Endothelial cell of umbilical vein (primary cell): ENCODE results near the gene CD109. TPM values are rescaled to one million over a fixed set of nuclear protein-coding genes. Genes with fewer than 3 reads are reported as not detected.

Experiments used
- BruUV-seq: library from RNA; stranded (reverse); fragments of 400-500 nt; replicated peaks from 2 replicates; lab custom pipeline; 2021; lab: Mats Ljungman, UMichigan
- CTCF ChIA-PET: fragments of 300-600, 350-600 bp; sonication (Branson Sonifier 250); formaldehyde crosslinking; loops from one replicate; lab custom pipeline; 2021; ENCODE audit warnings: antibody characterized with exemption, inconsistent platforms; lab: Charles Lee
- POLR2A ChIA-PET: fragments of 300-600, 350-600 bp; sonication (Branson Sonifier 250); formaldehyde crosslinking; loops from one replicate; lab custom pipeline; 2021; ENCODE audit warnings: antibody characterized with exemption, inconsistent platforms; lab: Charles Lee
- DNase-seq: peaks from one replicate; pipeline ENCODE4 v3.0.0-alpha.2; 2011; ENCODE audit warnings: low read depth, low spot score
- FAIRE-seq: peaks from 2 replicates; lab custom pipeline; 2011; peaks lifted over from hg19 to GRCh38; lab: Jason Lieb, UNC
- H2AFZ ChIP-seq: 2 replicates; pipeline ENCODE4 v1.6.0; 2012; ENCODE audit warnings: low read depth, low read length, control low read depth, inconsistent platforms
- H3K27ac ChIP-seq: 2 replicates; pipeline ENCODE4 v1.5.1; 2011; ENCODE audit warnings: low read depth, mild to moderate bottlenecking, control low read depth, low read length, moderate library complexity; ENCODE audit not compliant: insufficient read depth
- H3K27me3 ChIP-seq, 2 experiments: 2 replicates each; pipeline versions ENCODE4 v1.6.0 to v1.6.1; 2011; ENCODE audit warnings: low read length in 2 of 2, mixed read lengths in 1 of 2; ENCODE audit not compliant: control insufficient read depth in 2 of 2, insufficient read depth in 2 of 2
- H3K36me3 ChIP-seq, 2 experiments: 2 replicates in 1 of 2; 3 replicates in 1 of 2; pipeline ENCODE4 v1.5.1; 2011; ENCODE audit warnings: low read length in 2 of 2, mild to moderate bottlenecking in 1 of 2, moderate library complexity in 1 of 2; ENCODE audit not compliant: control insufficient read depth in 2 of 2, insufficient read depth in 2 of 2; ENCODE audit errors: extremely low read depth in 1 of 2
- H3K4me1 ChIP-seq: 3 replicates; pipeline ENCODE4 v1.5.1; 2011; ENCODE audit warnings: mild to moderate bottlenecking, low read length; ENCODE audit not compliant: control insufficient read depth, insufficient read depth; ENCODE audit errors: extremely low read depth
- H3K4me2 ChIP-seq: 2 replicates; pipeline ENCODE4 v1.6.1; 2011; ENCODE audit warnings: low read length, control low read depth, mixed read lengths; ENCODE audit not compliant: insufficient read depth
- H3K4me3 ChIP-seq, 3 experiments: fragments of 200-600 bp in 1 of 3; sonication (generic), shearing (Covaris generic) in 1 of 3; replicated peaks in 1 of 3; 2 replicates each; pipeline ENCODE4 v1.5.1; 2011 to 2016; ENCODE audit warnings: control low read depth in 3 of 3, low read length in 3 of 3, mild to moderate bottlenecking in 2 of 3, inconsistent platforms in 1 of 3, low read depth in 1 of 3, moderate library complexity in 1 of 3; ENCODE audit not compliant: insufficient read depth in 1 of 3
- H3K79me2 ChIP-seq: 2 replicates; pipeline ENCODE4 v1.6.0; 2012; ENCODE audit warnings: low read length, inconsistent platforms; ENCODE audit not compliant: control insufficient read depth, insufficient read depth
- H3K9ac ChIP-seq: replicated peaks from 2 replicates; pipeline ENCODE3; 2011; ENCODE audit warnings: low read length, control low read depth; ENCODE audit not compliant: insufficient read depth; ENCODE audit errors: extremely low read depth
- H3K9me1 ChIP-seq: replicated peaks from 3 replicates; pipeline ENCODE4 v1.6.0; 2011; ENCODE audit warnings: mild to moderate bottlenecking, low read length; ENCODE audit not compliant: control insufficient read depth, insufficient read depth; ENCODE audit errors: extremely low read depth
- H3K9me3 ChIP-seq: replicated peaks from 2 replicates; pipeline ENCODE4 v1.5.1; 2012; ENCODE audit warnings: low read length, inconsistent platforms; ENCODE audit not compliant: control insufficient read depth, insufficient read depth
- H4K20me1 ChIP-seq: replicated peaks from 2 replicates; pipeline ENCODE3; 2011; ENCODE audit warnings: mild to moderate bottlenecking, low read length; ENCODE audit not compliant: control insufficient read depth, insufficient read depth; ENCODE audit errors: extremely low read depth
- CTCF ChIP-seq, 2 donors: IDR thresholded peaks; 1 replicate in 1 of 2; 2 replicates in 1 of 2; pipeline ENCODE4 v1.5.1; 2011; ENCODE audit warnings: low read length in 2 of 2, mild to moderate bottlenecking in 2 of 2, moderate library complexity in 2 of 2, control low read depth in 1 of 2, inconsistent platforms in 1 of 2, low read depth in 1 of 2; ENCODE audit not compliant: insufficient read depth in 1 of 2; ENCODE audit errors: extremely low read depth in 1 of 2
- EZH2 ChIP-seq: IDR thresholded peaks from 2 replicates; pipeline ENCODE4 v1.6.1; 2012; ENCODE audit warnings: borderline replicate concordance, low read depth, mild to moderate bottlenecking, moderate library complexity, low read length, inconsistent platforms; ENCODE audit not compliant: severe bottlenecking
- FOS ChIP-seq: IDR thresholded peaks from 2 replicates; pipeline ENCODE4 v1.6.1; 2011; ENCODE audit warnings: mild to moderate bottlenecking, low read length, moderate library complexity, borderline replicate concordance; ENCODE audit not compliant: insufficient read depth
- GATA2 ChIP-seq: IDR thresholded peaks from 2 replicates; pipeline ENCODE4 v1.7.0; 2011; ENCODE audit warnings: low read depth, mild to moderate bottlenecking, moderate library complexity, mixed read lengths, low read length; ENCODE audit not compliant: insufficient read length, insufficient read depth
- JUN ChIP-seq: IDR thresholded peaks from 2 replicates; pipeline ENCODE4 v1.6.1; 2011; ENCODE audit warnings: borderline replicate concordance, low read depth; ENCODE audit not compliant: insufficient read length, insufficient read depth
- MAX ChIP-seq: IDR thresholded peaks from 2 replicates; pipeline ENCODE4 v1.6.1; 2011; ENCODE audit not compliant: insufficient read depth, insufficient read length
- MYC ChIP-seq: IDR thresholded peaks from one replicate; pipeline ENCODE4 v1.6.1; 2011; ENCODE audit warnings: mild to moderate bottlenecking, low read depth, low read length
- POLR2A ChIP-seq: IDR thresholded peaks from 2 replicates; pipeline ENCODE4 v1.6.1; 2012; ENCODE audit warnings: low read depth, mild to moderate bottlenecking, control low read depth, low read length
- POLR2AphosphoS5 ChIP-seq: IDR thresholded peaks from 2 replicates; pipeline ENCODE4 v1.6.1; 2012; ENCODE audit warnings: low read depth, mild to moderate bottlenecking, control low read depth, low read length, moderate library complexity; ENCODE audit not compliant: insufficient read depth
- dilution Hi-C: fragments of 300-500 bp; cut with MboI; formaldehyde crosslinking; loops from one replicate; pipeline ENCODE4 v1.15.0; 2019; ENCODE audit warnings: low sequenced_read_pairs; ENCODE audit not compliant: extremely low pct_ligation_motif_present
- intact Hi-C: fragments of 100-400 bp; cut with micrococcal nuclease; formaldehyde crosslinking; loops from one replicate; pipeline ENCODE4 v1.10.0; 2022
- polyA plus RNA-seq, 4 experiments: library from polyadenylated mRNA; depleted of rRNA in 3 of 4; stranded (reverse) in 3 of 4; unstranded in 1 of 4; fragments of >200 nt; gene quantifications; 2 replicates each; pipeline versions ENCODE4 v1.2.1 to v1.2.3, GENCODE V29; 2011 to 2012; ENCODE audit warnings: missing spikeins in 1 of 4
- total RNA-seq: library from RNA; stranded (reverse); gene quantifications from 2 replicates; pipeline ENCODE4 v1.2.3, GENCODE V29; 2021

CD109 gene
- total and polyA plus RNA-seq, 2 donors (not counting 3 experiments of a cell fraction or from before 2014, with no cell fraction given) = 33.9 to 107 TPM

- CTCF ChIA-PET = interaction anchor here (0.6 to 2.4 kb wide), 4 partner anchors 13 to 51 kb away, joined by 3 to 19 read pairs (median 9); no protein-coding TSS in a partner anchor
- POLR2A ChIA-PET = no interaction called here
- no peaks in the 10 kb centered on the region for H3K4me1 ChIP-seq
- H3K9me1 ChIP-seq = no peaks in the 10 kb centered on the region
- no peak overlapping the region for H3K4me2 ChIP-seq
- FAIRE-seq (no peak), DNase-seq (no peak)
- H4K20me1 ChIP-seq = no peaks in the 10 kb centered on the region
- intact Hi-C loops (no loop called here), dilution Hi-C loops (no loop called here)
- H2AFZ ChIP-seq = no peak overlapping the region
- no peak overlapping the region for H3K27ac ChIP-seq
- no peak overlapping the region for H3K4me3 ChIP-seq
- BruUV-seq = no TSS peak
- H3K9ac ChIP-seq = no peak overlapping the region
- no peaks in the 10 kb centered on the region for H3K9me3 ChIP-seq
- H3K36me3 ChIP-seq = no peaks in the 10 kb centered on the region
- no peaks in the 10 kb centered on the region for H3K79me2 ChIP-seq
- TF ChIP-seq POLR2AphosphoS5 (no peak), MAX (no peak), FOS (no peak), CTCF (IDR thresholded peaks at IDR 0.05; ENCODE audit: extremely low read depth in 1 of 2, insufficient read depth in 1 of 2, low read depth in 1 of 2, low read length in 2 of 2) (no peak), POLR2A (no peak), GATA2 (no peak), MYC (no peak), JUN (no peak), EZH2 (no peak)
- H3K27me3 ChIP-seq = no peaks in the 10 kb centered on the region
Observed at GRCh38 chr6:73688351-73688750, 7.7 kb upstream of the CD109 start.
